HFF-Myc (cell line): ENCODE data around the gene LCN10.
A peak's percentile ranks its signal among the peaks of the same experiment; 100 is the strongest.
"Not testable (repeated sequence)": the region's sequence is repeated elsewhere in the genome, so short reads cannot be mapped to it uniquely, and the experiment has no call there.

ENCODE experiments used
- DNase-seq: peaks from one replicate; pipeline ENCODE4 v3.0.0-alpha.2; 2011; ENCODE audit warnings: low read depth; ENCODE audit errors: extremely low read depth
- H3K4me3 ChIP-seq: replicated peaks from 2 replicates; pipeline ENCODE4 v1.5.1; 2011; ENCODE audit warnings: low read depth, mild to moderate bottlenecking, control low read depth, low read length
- CTCF ChIP-seq: IDR thresholded peaks from 2 replicates; pipeline ENCODE4 v1.5.1; 2012; ENCODE audit warnings: mild to moderate bottlenecking, low read depth, low read length, control low read depth; ENCODE audit errors: missing control alignments

Gene LCN10

GRCh38 chr9:136712690-136713544 is 29.8 kb downstream of the LCN10 start:
- peak overlapping the region; percentile 40 for H3K4me3 ChIP-seq
- DNase-seq = no peak
- TF ChIP-seq CTCF = no peak

GRCh38 chr9:136711751-136712689 is 30.7 kb downstream of the LCN10 start, which contains the start of gene DIPK1B:
Gene DIPK1B (plus strand): TSS chr9:136712572. CDS start chr9:136712666, 94 bp downstream.
- no peak for TF ChIP-seq CTCF
- DNase-seq = no peak
- peak within 1 kb of the TSS; percentile 40 for H3K4me3 ChIP-seq

- H3K4me3 ChIP-seq, DNase-seq: not testable (repeated sequence)
Measured at GRCh38 chr9:136711219-136711648, 31.5 kb downstream of the LCN10 start.

DNA sequence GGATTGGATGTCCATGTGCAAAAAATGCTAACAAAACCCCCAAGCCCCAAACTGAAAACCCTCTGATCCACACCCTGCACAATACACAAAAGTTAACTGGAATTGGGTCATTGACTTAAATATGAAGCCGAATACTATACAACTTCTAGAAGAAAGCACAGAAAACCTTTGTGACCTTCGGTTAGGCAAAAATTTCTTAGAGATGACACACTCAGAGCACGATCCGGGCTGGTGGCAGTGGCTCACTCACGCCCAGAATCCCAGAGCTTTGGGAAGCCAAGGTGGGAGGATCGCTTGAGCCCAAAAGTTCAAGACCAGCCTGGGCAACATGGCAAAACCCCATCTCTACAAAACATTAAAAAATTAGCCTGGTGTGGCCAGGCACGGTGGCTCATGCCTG is 32.2 kb downstream of the LCN10 start:
- no peak for TF ChIP-seq CTCF
- no peak overlapping the region for H3K4me3 ChIP-seq
- DNase-seq = no peak

- H3K4me3 ChIP-seq = no peak overlapping the region
- TF ChIP-seq CTCF = no peak
- no peak for DNase-seq
Measured at GRCh38 chr9:136709454-136710109, 33.2 kb downstream of the LCN10 start.

DNA sequence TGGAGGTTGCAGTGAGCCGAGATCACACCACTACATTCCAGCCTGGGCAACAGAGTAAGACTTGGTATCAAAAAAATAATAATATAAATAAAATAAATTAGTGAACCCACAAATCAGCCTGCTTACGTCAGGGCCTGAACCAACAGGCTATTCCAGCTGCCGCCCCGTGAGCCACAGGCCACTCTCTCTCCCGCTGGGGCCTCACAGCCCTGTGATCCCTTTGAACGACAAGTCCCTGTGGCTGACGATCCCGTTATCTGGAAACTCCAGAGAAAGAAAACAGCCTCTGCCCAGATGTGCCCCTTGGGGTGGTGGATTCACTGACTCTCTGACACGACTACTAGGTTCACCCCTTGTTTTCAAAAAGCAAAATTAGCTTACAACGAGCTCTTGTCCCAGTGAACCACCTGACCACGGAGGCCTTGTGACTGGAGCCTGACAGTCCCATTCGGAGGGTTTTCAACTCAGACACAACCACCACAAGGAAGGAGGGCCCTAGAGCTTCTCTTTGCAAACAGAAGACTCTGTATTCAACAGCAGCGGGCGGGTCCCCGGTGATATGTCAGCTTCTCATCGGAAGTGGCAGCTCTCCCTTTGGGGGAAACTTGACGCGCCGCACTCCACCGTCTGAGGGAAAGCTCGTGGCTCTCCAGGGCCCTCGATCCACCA is 34.8 kb downstream of the LCN10 start:
- H3K4me3 ChIP-seq = no peak overlapping the region
- no peak for DNase-seq
- TF ChIP-seq CTCF = no peak
